ENCODE results near the gene NRG3.

The NRG3 gene

GRCh38 chr10:82572744-82573143 lies 697.8 kb downstream of the NRG3 start:
- H3K4me3 ChIP-seq (ENCODE audit: low read length): no peak overlapping the region
- H3K4me1 ChIP-seq (ENCODE audit: control insufficient read depth, low read length): no peaks in the 10 kb centered on the region
- no peaks in the 10 kb centered on the region for H3K27me3 ChIP-seq (ENCODE audit: control insufficient read depth, low read length)
- no peak overlapping the region for H3K4me2 ChIP-seq (ENCODE audit: low read length)
- H3K27ac ChIP-seq (ENCODE audit: low read depth, low read length): no peak overlapping the region
- H4K20me1 ChIP-seq (ENCODE audit: control insufficient read depth, insufficient read depth, low read depth, low read length): no peaks in the 10 kb centered on the region
- H3K9me2 ChIP-seq (replicated peaks; ENCODE audit: control insufficient read depth, low read length): no peaks in the 10 kb centered on the region
- no peaks in the 10 kb centered on the region for H3F3A ChIP-seq (ENCODE audit: control insufficient read depth, insufficient read depth)
- no peak for TF ChIP-seq CTCF (IDR thresholded peaks at IDR 0.05; ENCODE audit: low read depth, low read length, poor library complexity, severe bottlenecking)
- TF ChIP-seq EZH2phosphoT487 (IDR thresholded peaks at IDR 0.05; ENCODE audit: borderline replicate concordance, low read length): no peak
- H3K9me3 ChIP-seq (ENCODE audit: control insufficient read depth, insufficient read depth, low read length): no peaks in the 10 kb centered on the region
- H3K36me3 ChIP-seq (ENCODE audit: control insufficient read depth, low read length): no peaks in the 10 kb centered on the region
- H3K79me2 ChIP-seq (ENCODE audit: control insufficient read depth, low read length): no peaks in the 10 kb centered on the region

GRCh38 chr10:82574081-82574480 lies 699.1 kb downstream of the NRG3 start:
- no peaks in the 10 kb centered on the region for H3K4me1 ChIP-seq (ENCODE audit: control insufficient read depth, low read length)
- H3F3A ChIP-seq (ENCODE audit: control insufficient read depth, insufficient read depth): no peaks in the 10 kb centered on the region
- H3K79me2 ChIP-seq (ENCODE audit: control insufficient read depth, low read length): no peaks in the 10 kb centered on the region
- no peaks in the 10 kb centered on the region for H3K36me3 ChIP-seq (ENCODE audit: control insufficient read depth, low read length)
- H3K4me3 ChIP-seq (ENCODE audit: low read length): no peak overlapping the region
- no peak overlapping the region for H3K4me2 ChIP-seq (ENCODE audit: low read length)
- no peaks in the 10 kb centered on the region for H3K9me3 ChIP-seq (ENCODE audit: control insufficient read depth, insufficient read depth, low read length)
- TF ChIP-seq EZH2phosphoT487 (IDR thresholded peaks at IDR 0.05; ENCODE audit: borderline replicate concordance, low read length) (no peak), CTCF (IDR thresholded peaks at IDR 0.05; ENCODE audit: low read depth, low read length, poor library complexity, severe bottlenecking) (no peak)
- H4K20me1 ChIP-seq (ENCODE audit: control insufficient read depth, insufficient read depth, low read depth, low read length): no peaks in the 10 kb centered on the region
- no peaks in the 10 kb centered on the region for H3K9me2 ChIP-seq (replicated peaks; ENCODE audit: control insufficient read depth, low read length)
- no peaks in the 10 kb centered on the region for H3K27me3 ChIP-seq (ENCODE audit: control insufficient read depth, low read length)
- no peak overlapping the region for H3K27ac ChIP-seq (ENCODE audit: low read depth, low read length)

GRCh38 chr10:82575318-82575717 lies 700.3 kb downstream of the NRG3 start:
- H3K4me1 ChIP-seq (ENCODE audit: control insufficient read depth, low read length): no peaks in the 10 kb centered on the region
- no peak overlapping the region for H3K4me3 ChIP-seq (ENCODE audit: low read length)
- no peaks in the 10 kb centered on the region for H4K20me1 ChIP-seq (ENCODE audit: control insufficient read depth, insufficient read depth, low read depth, low read length)
- no peaks in the 10 kb centered on the region for H3F3A ChIP-seq (ENCODE audit: control insufficient read depth, insufficient read depth)
- H3K79me2 ChIP-seq (ENCODE audit: control insufficient read depth, low read length): no peaks in the 10 kb centered on the region
- H3K27me3 ChIP-seq (ENCODE audit: control insufficient read depth, low read length): no peaks in the 10 kb centered on the region
- no peak overlapping the region for H3K27ac ChIP-seq (ENCODE audit: low read depth, low read length)
- no peak for TF ChIP-seq CTCF (IDR thresholded peaks at IDR 0.05; ENCODE audit: low read depth, low read length, poor library complexity, severe bottlenecking)
- no peak for TF ChIP-seq EZH2phosphoT487 (IDR thresholded peaks at IDR 0.05; ENCODE audit: borderline replicate concordance, low read length)
- no peaks in the 10 kb centered on the region for H3K9me3 ChIP-seq (ENCODE audit: control insufficient read depth, insufficient read depth, low read length)
- no peaks in the 10 kb centered on the region for H3K36me3 ChIP-seq (ENCODE audit: control insufficient read depth, low read length)
- H3K4me2 ChIP-seq (ENCODE audit: low read length): no peak overlapping the region
- H3K9me2 ChIP-seq (replicated peaks; ENCODE audit: control insufficient read depth, low read length): no peaks in the 10 kb centered on the region

- no peak for TF ChIP-seq EZH2phosphoT487 (IDR thresholded peaks at IDR 0.05; ENCODE audit: borderline replicate concordance, low read length)
- TF ChIP-seq CTCF (IDR thresholded peaks at IDR 0.05; ENCODE audit: low read depth, low read length, poor library complexity, severe bottlenecking): no peak
- Histone ChIP-seq H3K79me2 (ENCODE audit: control insufficient read depth, low read length) (no peaks in the 10 kb centered on the region), H3K9me3 (ENCODE audit: control insufficient read depth, insufficient read depth, low read length) (no peaks in the 10 kb centered on the region), H3K4me3 (ENCODE audit: low read length) (no peak overlapping the region), H4K20me1 (ENCODE audit: control insufficient read depth, insufficient read depth, low read depth, low read length) (no peaks in the 10 kb centered on the region), H3K9me2 (replicated peaks; ENCODE audit: control insufficient read depth, low read length) (no peaks in the 10 kb centered on the region), H3F3A (ENCODE audit: control insufficient read depth, insufficient read depth) (no peaks in the 10 kb centered on the region), H3K4me1 (ENCODE audit: control insufficient read depth, low read length) (no peaks in the 10 kb centered on the region), H3K27ac (ENCODE audit: low read depth, low read length) (no peak overlapping the region), H3K36me3 (ENCODE audit: control insufficient read depth, low read length) (no peaks in the 10 kb centered on the region), H3K27me3 (ENCODE audit: control insufficient read depth, low read length) (no peaks in the 10 kb centered on the region), H3K4me2 (ENCODE audit: low read length) (no peak overlapping the region)
These were observed 701.1 kb downstream of the NRG3 start for GRCh38 chr10:82576093-82576492.

All from DOHH2 (cell line).